Bronchial epithelial cell (primary cell): Measurements from ENCODE around the gene PEX3. TPM values are rescaled to one million over a fixed set of nuclear protein-coding genes. Genes with fewer than 3 reads are reported as not detected.

ENCODE experiments used
- DNase-seq: peaks from one replicate; pipeline ENCODE4 v3.0.0-alpha.2; 2010; ENCODE audit warnings: low read depth
- FAIRE-seq: peaks from 2 replicates; lab custom pipeline; 2011; peaks lifted over from hg19 to GRCh38; lab: Jason Lieb, UNC
- H3K27me3 ChIP-seq: 2 replicates; pipeline ENCODE4 v1.5.1; 2011; ENCODE audit warnings: low read length; ENCODE audit not compliant: control insufficient read depth, insufficient read depth
- H3K36me3 ChIP-seq: 2 replicates; pipeline ENCODE4 v1.5.1; 2011; ENCODE audit warnings: low read length; ENCODE audit not compliant: control insufficient read depth, insufficient read depth
- H3K4me3 ChIP-seq: 2 replicates; pipeline ENCODE4 v1.5.1; 2011; ENCODE audit warnings: mild to moderate bottlenecking, low read depth, low read length, control low read depth
- total RNA-seq: library from RNA; depleted of rRNA; stranded (reverse); fragments of >200 nt; gene quantifications from 2 replicates; pipeline ENCODE4 v1.2.1, GENCODE V29; 2014
- TF ChIP-seq, protein P1 (sequence below): IDR thresholded peaks from 2 replicates; pipeline ENCODE4 v1.5.1; 2011; ENCODE audit warnings: mild to moderate bottlenecking, moderate library complexity, low read length, control low read depth, inconsistent platforms; ENCODE audit not compliant: insufficient read depth, severe bottlenecking

Gene PEX3
- total RNA-seq, 1 donor from 2014 or later: 11.1 TPM

DNA sequence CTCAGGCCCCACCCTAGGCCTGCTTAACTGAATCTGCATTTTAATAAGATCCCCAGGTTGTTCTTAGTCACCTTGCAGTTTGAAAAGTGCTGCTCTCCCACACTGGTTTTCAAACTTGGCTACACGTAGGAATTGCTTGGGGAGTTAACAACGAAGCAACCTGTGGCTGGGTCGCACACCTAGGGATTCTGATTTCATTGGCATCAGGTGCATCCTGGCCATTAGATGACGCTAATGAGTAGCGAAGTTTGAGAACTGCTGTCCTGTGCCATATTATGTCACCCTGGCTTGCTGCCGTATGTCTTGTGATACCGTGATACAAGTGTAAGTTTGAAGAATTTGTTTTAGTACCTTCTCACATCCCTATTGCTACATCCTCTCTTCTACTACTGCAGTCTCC lies 89.1 kb downstream of the PEX3 start:
- TF ChIP-seq, protein P1, sequence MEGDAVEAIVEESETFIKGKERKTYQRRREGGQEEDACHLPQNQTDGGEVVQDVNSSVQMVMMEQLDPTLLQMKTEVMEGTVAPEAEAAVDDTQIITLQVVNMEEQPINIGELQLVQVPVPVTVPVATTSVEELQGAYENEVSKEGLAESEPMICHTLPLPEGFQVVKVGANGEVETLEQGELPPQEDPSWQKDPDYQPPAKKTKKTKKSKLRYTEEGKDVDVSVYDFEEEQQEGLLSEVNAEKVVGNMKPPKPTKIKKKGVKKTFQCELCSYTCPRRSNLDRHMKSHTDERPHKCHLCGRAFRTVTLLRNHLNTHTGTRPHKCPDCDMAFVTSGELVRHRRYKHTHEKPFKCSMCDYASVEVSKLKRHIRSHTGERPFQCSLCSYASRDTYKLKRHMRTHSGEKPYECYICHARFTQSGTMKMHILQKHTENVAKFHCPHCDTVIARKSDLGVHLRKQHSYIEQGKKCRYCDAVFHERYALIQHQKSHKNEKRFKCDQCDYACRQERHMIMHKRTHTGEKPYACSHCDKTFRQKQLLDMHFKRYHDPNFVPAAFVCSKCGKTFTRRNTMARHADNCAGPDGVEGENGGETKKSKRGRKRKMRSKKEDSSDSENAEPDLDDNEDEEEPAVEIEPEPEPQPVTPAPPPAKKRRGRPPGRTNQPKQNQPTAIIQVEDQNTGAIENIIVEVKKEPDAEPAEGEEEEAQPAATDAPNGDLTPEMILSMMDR: no peak
- no peak overlapping the region for H3K4me3 ChIP-seq
- DNase-seq (no peak), FAIRE-seq (no peak)
- no peaks in the 10 kb centered on the region for H3K27me3 ChIP-seq
- H3K36me3 ChIP-seq: no peaks in the 10 kb centered on the region

DNA sequence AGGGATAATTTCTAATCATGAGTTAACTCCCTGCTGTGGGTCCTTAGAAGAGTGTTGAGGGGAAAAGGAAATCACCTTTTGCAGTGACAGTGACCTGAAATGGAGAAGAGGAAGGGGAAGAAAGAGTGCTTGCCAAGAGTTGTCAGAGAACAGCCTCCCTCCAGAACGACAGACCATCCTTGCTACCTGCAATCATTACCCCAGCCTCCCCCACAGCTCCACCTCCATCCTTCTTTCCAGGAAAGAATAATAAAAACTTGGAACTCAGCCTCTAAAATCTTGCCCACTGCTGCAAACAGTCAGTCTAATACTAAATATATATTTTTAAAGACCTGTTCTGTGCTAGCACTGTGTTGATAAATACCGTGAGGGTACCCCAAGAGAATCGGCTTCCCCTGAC lies 89.6 kb downstream of the PEX3 start:
- Histone ChIP-seq H3K4me3 (no peak overlapping the region), H3K36me3 (no peaks in the 10 kb centered on the region), H3K27me3 (no peaks in the 10 kb centered on the region)
- DNase-seq (no peak), FAIRE-seq (no peak)
- TF ChIP-seq, protein P1: no peak

Other genes with a start within 250 kb of the PEX3 start
- gene ADAT2, start 110 bp upstream of the PEX3 start, total RNA-seq: 3.3 and 4.7 TPM in 2 replicates
- gene FUCA2, start 60.9 kb downstream of the PEX3 start, total RNA-seq: 24.1 and 35.3 TPM in 2 replicates
- gene PHACTR2, start 227.2 kb downstream of the PEX3 start, total RNA-seq: 24.5 and 37.8 TPM in 2 replicates